Measurements from ENCODE around the gene COA7.

DNA sequence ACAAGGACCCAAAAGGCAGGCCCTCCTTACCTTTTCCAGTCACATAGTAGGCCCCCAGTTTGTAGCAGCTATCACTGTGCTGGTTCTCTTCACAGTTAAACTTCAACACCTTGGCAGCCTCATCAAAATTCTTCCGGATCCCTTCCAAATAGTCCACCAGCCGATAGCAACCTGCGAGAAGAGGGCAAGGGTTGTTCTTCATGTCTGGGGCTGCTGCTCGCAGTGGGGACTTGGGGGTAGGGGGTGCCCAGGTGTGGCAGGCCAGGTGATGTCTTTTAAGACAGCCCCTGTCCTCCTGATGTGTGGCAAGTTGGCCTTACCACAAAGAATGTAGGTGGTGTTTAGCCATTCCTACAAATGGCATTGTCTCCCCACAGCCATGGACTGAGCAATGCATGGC lies 5.5 kb downstream of the COA7 start:
- TF ChIP-seq, protein P1, sequence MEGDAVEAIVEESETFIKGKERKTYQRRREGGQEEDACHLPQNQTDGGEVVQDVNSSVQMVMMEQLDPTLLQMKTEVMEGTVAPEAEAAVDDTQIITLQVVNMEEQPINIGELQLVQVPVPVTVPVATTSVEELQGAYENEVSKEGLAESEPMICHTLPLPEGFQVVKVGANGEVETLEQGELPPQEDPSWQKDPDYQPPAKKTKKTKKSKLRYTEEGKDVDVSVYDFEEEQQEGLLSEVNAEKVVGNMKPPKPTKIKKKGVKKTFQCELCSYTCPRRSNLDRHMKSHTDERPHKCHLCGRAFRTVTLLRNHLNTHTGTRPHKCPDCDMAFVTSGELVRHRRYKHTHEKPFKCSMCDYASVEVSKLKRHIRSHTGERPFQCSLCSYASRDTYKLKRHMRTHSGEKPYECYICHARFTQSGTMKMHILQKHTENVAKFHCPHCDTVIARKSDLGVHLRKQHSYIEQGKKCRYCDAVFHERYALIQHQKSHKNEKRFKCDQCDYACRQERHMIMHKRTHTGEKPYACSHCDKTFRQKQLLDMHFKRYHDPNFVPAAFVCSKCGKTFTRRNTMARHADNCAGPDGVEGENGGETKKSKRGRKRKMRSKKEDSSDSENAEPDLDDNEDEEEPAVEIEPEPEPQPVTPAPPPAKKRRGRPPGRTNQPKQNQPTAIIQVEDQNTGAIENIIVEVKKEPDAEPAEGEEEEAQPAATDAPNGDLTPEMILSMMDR (IDR thresholded peaks at IDR 0.05) = no peak
- TF ChIP-seq POLR2A (IDR thresholded peaks at IDR 0.05) = no peak

All from Peyer's patch (tissue), 4 donors.